Tibial nerve (tissue), 4 donors: ENCODE measurements around the gene SNED1. TPM values are rescaled to one million over a fixed set of nuclear protein-coding genes. Genes with fewer than 3 reads are reported as not detected.
"Not testable (repeated sequence)": the region's sequence is repeated elsewhere in the genome, so short reads cannot be mapped to it uniquely, and the experiment has no call there.

ENCODE experiments used
- DNase-seq, 2 donors: peaks; one replicate each; pipeline ENCODE4 v3.0.0-alpha.2; 2019; ENCODE audit warnings: low spot score in 2 of 2
- H3K27ac ChIP-seq, 4 donors: fragments of 200-600 bp; sonication (generic) in 3 of 4; one replicate each; pipeline ENCODE4 v1.5.1; 2017 to 2019; ENCODE audit warnings: mild to moderate bottlenecking in 1 of 4
- H3K27me3 ChIP-seq, 2 donors: fragments of 200-600 bp; sonication (generic) in 1 of 2; one replicate each; pipeline versions ENCODE4 v1.5.1 to v1.6.0; 2017 to 2019
- H3K36me3 ChIP-seq, 3 donors: fragments of 200-600 bp; sonication (generic); one replicate each; pipeline ENCODE4 v1.5.1; 2018 to 2019
- H3K4me1 ChIP-seq, 4 donors: fragments of 200-600 bp; sonication (generic) in 3 of 4; one replicate each; pipeline ENCODE4 v1.5.1; 2017 to 2019
- H3K4me3 ChIP-seq, 4 donors: fragments of 200-600 bp; sonication (generic) in 3 of 4; one replicate each; pipeline ENCODE4 v1.5.1; 2017 to 2019; ENCODE audit warnings: mild to moderate bottlenecking in 1 of 4, moderate library complexity in 1 of 4
- H3K9me3 ChIP-seq, 4 donors: fragments of 200-600 bp; sonication (generic) in 3 of 4; one replicate each; pipeline ENCODE4 v1.5.1; 2017 to 2019
- EP300 ChIP-seq, 2 donors: sonication (generic); formaldehyde crosslinking; IDR thresholded peaks; one replicate each; pipeline ENCODE4 v1.6.1; 2017; ENCODE audit warnings: antibody characterized with exemption in 2 of 2, mild to moderate bottlenecking in 1 of 2
- POLR2A ChIP-seq, 2 donors: fragments of 450-650 bp; IDR thresholded peaks; one replicate each; pipeline ENCODE4 v1.6.1; 2017; ENCODE audit warnings: antibody characterized with exemption in 2 of 2, mild to moderate bottlenecking in 2 of 2, moderate library complexity in 2 of 2
- WGBS, 2 donors: methylation state at CpG; one replicate each; pipeline ENCODE4 v1.1.5; 2018; 5-methylcytosine and 5-hydroxymethylcytosine counted together
- total RNA-seq, 4 donors: library from RNA; depleted of rRNA; stranded (reverse); fragments of >200 nt; gene quantifications; one replicate each; pipeline ENCODE4 v1.1.0, GENCODE V29; 2016
- TF ChIP-seq, protein P1 (sequence below), 5 experiments: fragments of 200-600 bp in 3 of 5; fragments of 450-650 bp in 2 of 5; sonication (generic) in 3 of 5; IDR thresholded peaks; one replicate each; pipeline ENCODE4 v1.5.1; 2016 to 2019; ENCODE audit warnings: antibody characterized with exemption in 5 of 5, mild to moderate bottlenecking in 3 of 5, moderate library complexity in 2 of 5

Gene SNED1
- total RNA-seq, 4 donors from 2014 or later, result 116 to 226 (median 141) TPM

DNA sequence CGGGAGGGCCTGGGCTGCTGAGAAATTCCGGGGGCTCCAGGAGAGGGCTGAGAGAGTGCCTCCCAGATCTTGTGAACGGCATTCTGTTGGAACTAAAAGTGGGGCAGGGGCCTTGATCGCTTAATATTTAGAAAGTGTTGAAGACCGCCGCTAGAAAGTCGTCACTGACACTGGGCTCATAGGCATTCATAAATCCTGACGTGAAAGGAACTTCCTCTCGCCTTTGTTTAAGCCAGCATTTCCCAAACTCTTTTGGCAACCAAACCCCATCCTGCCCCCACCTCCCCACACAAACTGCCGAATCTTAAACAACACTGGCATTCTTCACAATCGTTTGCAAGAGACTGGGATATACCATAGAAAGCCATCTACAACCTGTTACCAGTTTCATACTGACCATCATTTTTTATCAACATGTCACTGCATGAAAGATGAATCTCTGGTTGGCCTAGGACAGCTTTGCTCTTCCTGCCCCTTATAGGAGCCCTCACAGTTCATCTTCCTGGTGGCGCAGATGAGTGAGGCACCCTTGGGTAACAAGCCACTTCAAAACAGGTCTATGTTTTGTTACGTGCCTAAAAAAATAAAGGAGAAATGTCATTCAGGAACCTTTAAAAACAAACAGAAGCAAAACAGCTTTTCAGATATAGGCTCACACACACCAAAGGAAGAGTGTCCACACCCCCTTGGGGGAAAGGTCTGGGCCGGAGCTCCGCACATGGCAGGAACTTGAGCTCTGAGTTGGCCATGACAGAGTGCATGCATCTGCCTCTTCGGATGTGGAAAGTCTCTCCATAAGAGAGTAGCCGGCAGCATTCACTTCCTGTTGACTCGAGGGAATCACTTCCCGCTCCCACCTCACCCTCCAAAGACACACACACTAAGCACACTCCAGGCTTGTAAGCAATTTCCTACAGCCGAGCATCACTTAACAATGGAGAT lies 90.6 kb downstream of the SNED1 start:
- H3K36me3 ChIP-seq, result peaks cover 3 to 100% (median 7%) of the 10 kb centered on the region in 3 donors
- TF ChIP-seq, protein P1, sequence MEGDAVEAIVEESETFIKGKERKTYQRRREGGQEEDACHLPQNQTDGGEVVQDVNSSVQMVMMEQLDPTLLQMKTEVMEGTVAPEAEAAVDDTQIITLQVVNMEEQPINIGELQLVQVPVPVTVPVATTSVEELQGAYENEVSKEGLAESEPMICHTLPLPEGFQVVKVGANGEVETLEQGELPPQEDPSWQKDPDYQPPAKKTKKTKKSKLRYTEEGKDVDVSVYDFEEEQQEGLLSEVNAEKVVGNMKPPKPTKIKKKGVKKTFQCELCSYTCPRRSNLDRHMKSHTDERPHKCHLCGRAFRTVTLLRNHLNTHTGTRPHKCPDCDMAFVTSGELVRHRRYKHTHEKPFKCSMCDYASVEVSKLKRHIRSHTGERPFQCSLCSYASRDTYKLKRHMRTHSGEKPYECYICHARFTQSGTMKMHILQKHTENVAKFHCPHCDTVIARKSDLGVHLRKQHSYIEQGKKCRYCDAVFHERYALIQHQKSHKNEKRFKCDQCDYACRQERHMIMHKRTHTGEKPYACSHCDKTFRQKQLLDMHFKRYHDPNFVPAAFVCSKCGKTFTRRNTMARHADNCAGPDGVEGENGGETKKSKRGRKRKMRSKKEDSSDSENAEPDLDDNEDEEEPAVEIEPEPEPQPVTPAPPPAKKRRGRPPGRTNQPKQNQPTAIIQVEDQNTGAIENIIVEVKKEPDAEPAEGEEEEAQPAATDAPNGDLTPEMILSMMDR (IDR thresholded peaks at IDR 0.05), result no peak
- TF ChIP-seq EP300 (IDR thresholded peaks at IDR 0.05) (no peak), POLR2A (IDR thresholded peaks at IDR 0.05) (no peak)

DNA sequence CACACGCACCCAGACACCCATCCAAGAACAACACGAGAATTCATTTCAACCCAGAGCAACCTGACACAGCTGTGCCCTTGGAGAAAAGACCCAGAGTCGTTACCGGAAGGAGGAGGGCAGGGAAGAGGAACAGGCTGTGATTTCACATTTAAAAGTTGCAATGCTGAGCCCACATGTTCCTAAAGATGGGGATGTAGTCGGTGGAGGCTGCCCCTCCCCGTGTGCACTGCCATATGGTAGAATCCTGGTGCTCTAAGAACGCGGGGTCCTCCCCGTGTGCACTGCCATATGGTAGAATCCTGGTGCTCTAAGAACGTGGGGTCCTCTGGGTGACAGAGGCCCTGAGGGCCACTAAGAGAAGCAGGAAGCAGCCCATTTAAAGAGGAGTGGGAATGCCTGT lies 92.8 kb downstream of the SNED1 start:
- TF ChIP-seq POLR2A (IDR thresholded peaks at IDR 0.05) (no peak), EP300 (IDR thresholded peaks at IDR 0.05) (no peak)
- TF ChIP-seq, protein P1 (IDR thresholded peaks at IDR 0.05), result no peak
- Histone ChIP-seq H3K4me1 (peaks cover 0 to 13% (median 0%) of the 10 kb centered on the region in 4 donors), H3K9me3 (no peaks in the 10 kb centered on the region), H3K27ac (no peak overlapping the region), H3K27me3 (no peaks in the 10 kb centered on the region), H3K36me3 (peaks cover 3 to 100% (median 7%) of the 10 kb centered on the region in 3 donors), H3K4me3 (no peak overlapping the region)
- no peak for DNase-seq
- 68 to 69% methylated on average over 10 of the region's 10 CpGs for WGBS, 2 donors

More for the DNA sequence above, 90.6 kb downstream of the SNED1 start:
- DNase-seq, result no peak
- Histone ChIP-seq H3K4me3 (no peak overlapping the region), H3K9me3 (no peaks in the 10 kb centered on the region), H3K4me1 (peaks cover 0 to 13% (median 0%) of the 10 kb centered on the region in 4 donors), H3K27ac (no peak overlapping the region), H3K27me3 (no peaks in the 10 kb centered on the region)
- WGBS, 2 donors, result 60 to 74% methylated on average over 20 of the region's 20 CpGs

DNA sequence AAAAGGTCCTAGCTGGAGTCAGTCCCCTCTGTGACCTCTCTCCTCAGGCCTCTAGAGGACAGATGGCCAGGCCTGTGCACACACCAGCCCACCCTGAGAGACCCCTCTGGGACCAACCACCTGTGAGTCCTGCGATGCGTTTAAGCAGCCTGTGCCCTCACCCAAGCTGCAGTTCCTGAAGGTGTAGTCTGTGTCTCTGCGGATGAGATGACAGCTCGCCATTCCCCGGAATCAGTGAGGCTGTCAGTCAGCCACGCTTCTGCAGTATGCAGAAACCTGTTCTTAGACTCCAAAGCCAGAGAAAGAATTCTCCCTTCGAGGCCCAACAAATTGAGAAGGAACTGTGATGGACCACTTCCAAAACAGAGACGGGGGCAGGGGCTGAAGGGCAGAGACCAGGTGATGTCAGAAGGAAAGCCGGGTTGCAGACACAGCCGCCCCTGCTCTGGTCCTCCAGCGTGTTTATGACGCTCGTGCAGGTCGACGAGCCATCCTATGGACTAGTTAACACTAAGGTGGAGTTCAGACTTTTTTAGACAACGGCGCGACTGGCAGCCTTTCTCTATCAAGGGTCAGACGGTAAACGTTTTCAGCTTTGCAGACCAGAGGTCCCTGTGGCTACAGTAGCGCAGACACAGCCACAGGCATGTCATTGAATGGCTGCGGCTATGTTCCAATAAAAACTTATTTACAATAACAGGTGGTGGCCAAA lies 93.5 kb downstream of the SNED1 start:
- peaks cover 0 to 13% (median 0%) of the 10 kb centered on the region in 4 donors for H3K4me1 ChIP-seq
- no peaks in the 10 kb centered on the region for H3K9me3 ChIP-seq
- no peaks in the 10 kb centered on the region for H3K27me3 ChIP-seq
- TF ChIP-seq, protein P1 (IDR thresholded peaks at IDR 0.05), result no peak
- TF ChIP-seq EP300 (IDR thresholded peaks at IDR 0.05) (no peak), POLR2A (IDR thresholded peaks at IDR 0.05) (no peak)
- peaks cover 3 to 100% (median 5%) of the 10 kb centered on the region in 3 donors for H3K36me3 ChIP-seq
- H3K4me3 ChIP-seq, result no peak overlapping the region
- no peak for DNase-seq
- no peak overlapping the region for H3K27ac ChIP-seq
- WGBS, 2 donors, result 80 to 87% methylated on average over 22 of the region's 22 CpGs

DNA sequence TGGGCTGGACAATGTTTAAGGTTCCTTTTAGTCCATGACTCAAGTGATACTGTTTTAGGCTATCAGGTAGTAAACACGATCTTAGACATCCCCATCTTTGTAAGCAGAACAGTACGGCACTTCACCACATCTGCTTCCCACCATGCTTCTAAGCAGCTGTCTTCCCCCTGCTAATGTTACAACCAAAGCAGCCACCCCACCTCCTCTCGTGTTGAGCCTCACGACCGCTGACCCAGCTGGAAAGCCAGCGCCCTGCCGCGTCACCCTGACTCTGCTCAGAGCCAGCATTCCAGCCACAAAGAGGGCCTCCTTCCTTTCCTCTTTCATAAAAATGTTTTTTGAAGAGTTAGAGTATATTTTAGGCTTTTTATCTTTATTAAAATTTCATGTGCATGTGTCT lies 94.3 kb downstream of the SNED1 start:
- TF ChIP-seq EP300 (IDR thresholded peaks at IDR 0.05) (no peak), POLR2A (IDR thresholded peaks at IDR 0.05) (no peak)
- TF ChIP-seq, protein P1 (IDR thresholded peaks at IDR 0.05), result no peak
- Histone ChIP-seq H3K9me3 (no peaks in the 10 kb centered on the region), H3K36me3 (peaks cover 2 to 100% (median 3%) of the 10 kb centered on the region in 3 donors), H3K27me3 (no peaks in the 10 kb centered on the region), H3K4me3 (no peak overlapping the region), H3K27ac (no peak overlapping the region), H3K4me1 (peaks cover 0 to 13% (median 0%) of the 10 kb centered on the region in 4 donors)
- 75 to 83% methylated on average over 8 of the region's 8 CpGs for WGBS, 2 donors
- DNase-seq, result no peak

DNA sequence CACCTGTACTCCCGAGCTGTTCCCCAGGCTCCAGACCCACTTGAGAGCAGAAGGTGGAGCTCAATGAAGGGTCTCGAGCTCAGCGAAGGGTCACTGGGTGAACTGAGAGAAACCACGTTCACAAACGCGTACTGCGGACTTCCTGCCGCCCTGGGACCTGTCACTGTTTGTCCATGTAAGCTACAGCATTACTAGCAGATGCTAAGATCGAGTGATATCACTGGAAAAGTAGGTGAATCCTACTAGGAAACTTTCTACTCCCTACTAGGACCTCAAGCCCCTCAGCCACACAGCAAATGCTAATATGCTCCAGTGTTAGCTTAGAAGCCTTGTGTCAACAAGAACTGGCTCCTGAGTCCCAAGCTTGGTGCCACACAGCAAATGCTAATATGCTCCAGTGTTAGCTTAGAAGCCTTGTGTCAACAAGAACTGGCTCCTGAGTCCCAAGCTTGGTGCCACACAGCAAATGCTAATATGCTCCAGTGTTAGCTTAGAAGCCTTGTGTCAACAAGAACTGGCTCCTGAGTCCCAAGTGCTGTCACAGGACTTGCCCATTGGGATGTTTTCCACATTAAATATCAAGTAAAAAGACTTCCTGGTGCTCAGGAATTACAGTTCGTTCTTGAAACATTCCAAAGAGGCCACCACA lies 94.8 kb downstream of the SNED1 start:
- H3K9me3 ChIP-seq, H3K27me3 ChIP-seq, H3K4me3 ChIP-seq, H3K27ac ChIP-seq, DNase-seq: not testable (repeated sequence)
- Histone ChIP-seq H3K36me3 (peaks cover under 1 to 100% (median 3%) of the 10 kb centered on the region in 3 donors), H3K4me1 (peaks cover 0 to 13% (median 0%) of the 10 kb centered on the region in 4 donors)
- WGBS, 2 donors, result 71 to 80% methylated on average over 10 of the region's 10 CpGs
